Peyer's patch (tissue), 4 donors: ENCODE data around the gene ACSF2.

ENCODE experiments used
- CTCF ChIP-seq, 6 experiments: fragments of 450-650 bp in 4 of 6; fragments of 200-600 bp in 2 of 6; sonication (generic) in 1 of 6; IDR thresholded peaks; one replicate each; pipeline ENCODE4 v1.5.1; 2017 to 2019; ENCODE audit warnings: antibody characterized with exemption in 6 of 6, mild to moderate bottlenecking in 3 of 6, moderate library complexity in 1 of 6
- POLR2A ChIP-seq, 2 donors: fragments of 450-650 bp; IDR thresholded peaks; one replicate each; pipeline ENCODE4 v1.5.1; 2017; ENCODE audit warnings: antibody characterized with exemption in 2 of 2, mild to moderate bottlenecking in 2 of 2, moderate library complexity in 2 of 2

- TF ChIP-seq CTCF (IDR thresholded peaks at IDR 0.05) (no peak), POLR2A (IDR thresholded peaks at IDR 0.05) (no peak)
Measured at GRCh38 chr17:50453901-50454300, 27.9 kb downstream of the ACSF2 start.
